22Rv1 (cell line): Measurements from ENCODE around the gene ESM1.

Source experiments
- ZFX ChIP-seq: fragments of 450-650 bp; IDR thresholded peaks from 2 replicates; pipeline ENCODE4 v1.6.1; 2017; ENCODE audit warnings: antibody characterized with exemption, borderline replicate concordance
- TF ChIP-seq, protein P1 (sequence below): fragments of 450-650 bp; IDR thresholded peaks from 2 replicates; pipeline ENCODE4 v1.5.1; 2017; ENCODE audit warnings: mild to moderate bottlenecking

DNA sequence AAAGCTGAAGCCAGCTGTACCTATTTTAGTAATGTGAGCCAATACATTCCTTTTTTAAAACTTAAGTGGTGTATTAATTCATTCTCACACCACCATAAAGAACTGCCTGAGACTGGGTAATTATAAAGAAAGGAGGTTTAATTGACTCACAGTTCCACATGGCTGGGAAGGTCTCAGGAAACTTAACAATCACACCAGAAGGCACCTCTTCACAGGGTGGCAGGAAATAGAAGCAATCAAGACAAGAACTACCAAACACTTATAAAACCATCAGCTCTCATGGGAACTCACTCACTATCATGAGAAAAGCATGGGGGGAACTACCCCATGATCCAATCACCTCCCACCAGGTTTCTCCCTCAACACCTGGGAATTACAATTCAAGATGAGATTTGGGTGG lies 21.0 kb downstream of the ESM1 start:
- TF ChIP-seq, protein P1, sequence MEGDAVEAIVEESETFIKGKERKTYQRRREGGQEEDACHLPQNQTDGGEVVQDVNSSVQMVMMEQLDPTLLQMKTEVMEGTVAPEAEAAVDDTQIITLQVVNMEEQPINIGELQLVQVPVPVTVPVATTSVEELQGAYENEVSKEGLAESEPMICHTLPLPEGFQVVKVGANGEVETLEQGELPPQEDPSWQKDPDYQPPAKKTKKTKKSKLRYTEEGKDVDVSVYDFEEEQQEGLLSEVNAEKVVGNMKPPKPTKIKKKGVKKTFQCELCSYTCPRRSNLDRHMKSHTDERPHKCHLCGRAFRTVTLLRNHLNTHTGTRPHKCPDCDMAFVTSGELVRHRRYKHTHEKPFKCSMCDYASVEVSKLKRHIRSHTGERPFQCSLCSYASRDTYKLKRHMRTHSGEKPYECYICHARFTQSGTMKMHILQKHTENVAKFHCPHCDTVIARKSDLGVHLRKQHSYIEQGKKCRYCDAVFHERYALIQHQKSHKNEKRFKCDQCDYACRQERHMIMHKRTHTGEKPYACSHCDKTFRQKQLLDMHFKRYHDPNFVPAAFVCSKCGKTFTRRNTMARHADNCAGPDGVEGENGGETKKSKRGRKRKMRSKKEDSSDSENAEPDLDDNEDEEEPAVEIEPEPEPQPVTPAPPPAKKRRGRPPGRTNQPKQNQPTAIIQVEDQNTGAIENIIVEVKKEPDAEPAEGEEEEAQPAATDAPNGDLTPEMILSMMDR = no peak
- TF ChIP-seq ZFX = no peak
